HUDEP-2 (cell line): ENCODE data around the gene DEFB124.
"Not testable (repeated sequence)": the region's sequence is repeated elsewhere in the genome, so short reads cannot be mapped to it uniquely, and the experiment has no call there.

ENCODE experiments used
- DNase-seq, 76 experiments: peaks; one replicate each; lab custom pipeline; 2025; ENCODE audit not compliant: unreplicated experiment in 76 of 76; lab: John Stamatoyannopoulos, UW

Gene DEFB124

GRCh38 chr20:31490752-31491151 is 15.8 kb upstream of the DEFB124 start:
- no peak for DNase-seq

DNA sequence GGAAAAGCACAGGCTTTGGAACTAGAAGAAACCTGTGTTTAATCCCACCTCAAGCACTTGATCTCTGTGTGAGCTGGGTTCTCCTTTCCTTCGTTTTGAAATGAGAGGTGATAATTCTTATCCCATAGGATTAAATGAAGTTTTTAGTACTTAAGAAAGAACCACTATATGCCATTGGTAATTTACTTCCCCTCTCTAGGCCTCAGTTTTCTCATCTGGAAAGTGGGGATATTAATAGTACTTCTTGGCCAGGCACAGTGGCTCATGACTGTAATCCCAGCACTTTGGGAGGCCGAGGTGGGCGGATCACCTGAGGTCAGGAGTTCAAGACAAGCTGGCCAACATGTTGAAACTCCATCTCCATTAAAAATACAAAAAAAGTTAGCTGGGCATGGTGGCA is 14.2 kb upstream of the DEFB124 start:
- DNase-seq = no peak

GRCh38 chr20:31488115-31488514 is 13.2 kb upstream of the DEFB124 start:
- DNase-seq = no peak

GRCh38 chr20:31485450-31486339 is 10.8 kb upstream of the DEFB124 start:
- DNase-seq = peak in 22 of 76 experiments; percentile 6 to 61 (median 30)

DNA sequence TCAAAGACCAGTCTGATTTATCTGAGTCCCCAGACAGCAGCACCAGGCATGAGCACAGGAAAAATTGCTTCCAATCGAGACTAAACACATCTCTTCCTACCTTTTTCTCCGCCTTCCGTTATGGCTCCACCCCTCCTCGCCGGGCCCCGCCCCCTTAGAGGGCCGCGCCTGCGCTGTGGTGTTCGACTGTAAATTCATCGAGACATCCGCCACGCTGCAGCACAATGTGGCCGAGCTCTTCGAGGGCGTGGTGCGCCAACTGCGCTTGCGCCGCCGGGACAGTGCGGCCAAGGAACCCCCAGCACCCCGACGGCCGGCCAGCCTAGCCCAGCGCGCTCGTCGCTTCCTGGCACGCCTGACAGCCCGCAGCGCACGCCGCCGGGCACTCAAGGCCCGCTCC is 9.1 kb upstream of the DEFB124 start:
- DNase-seq = peak in 62 of 76 experiments; percentile 9 to 87 (median 62)

GRCh38 chr20:31476643-31477215 is 1.8 kb upstream of the DEFB124 start:
- DNase-seq = no peak

GRCh38 chr20:31476294-31476585 is 1.3 kb upstream of the DEFB124 start:
- DNase-seq = no peak

DNA sequence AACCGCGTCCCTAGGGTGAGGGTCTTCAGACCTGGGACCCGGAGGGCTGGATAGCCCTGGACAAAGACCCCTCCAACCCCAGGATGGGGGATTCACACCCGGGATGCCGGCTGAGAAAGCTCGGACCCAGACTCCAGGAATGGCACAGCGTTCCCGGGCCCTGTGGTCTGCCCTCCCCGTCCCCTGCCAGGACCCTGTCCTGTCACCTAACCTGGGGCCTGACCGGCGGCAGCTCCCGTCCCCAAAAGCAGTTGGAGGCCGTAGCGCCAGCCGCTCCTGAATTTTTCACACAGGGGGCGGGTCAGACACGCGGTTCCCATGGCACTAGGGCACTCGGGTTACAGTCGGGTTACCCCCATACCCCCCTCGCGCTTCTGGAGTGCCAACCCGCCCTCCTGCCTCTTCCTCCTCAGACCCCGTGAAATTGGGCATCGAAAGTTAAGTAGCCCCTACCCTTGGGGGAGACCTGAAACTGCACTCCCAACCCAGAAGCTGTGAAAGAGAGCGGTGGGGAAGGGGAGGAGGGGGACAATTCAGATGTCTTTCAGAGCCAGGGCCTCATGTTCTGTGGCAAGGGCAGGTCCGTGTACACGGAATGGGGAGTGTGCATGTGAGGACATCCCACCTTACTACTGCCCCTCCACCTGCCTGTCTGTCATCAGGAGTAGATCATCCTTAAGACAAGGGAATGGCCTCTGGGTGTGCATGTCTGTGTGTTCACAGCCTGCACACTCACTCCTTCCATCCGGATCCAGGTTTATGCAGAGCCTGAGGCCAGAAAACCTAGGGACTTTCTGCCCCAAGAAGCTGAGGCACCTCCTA is 756 bp upstream of the DEFB124 start:
- no peak for DNase-seq

GRCh38 chr20:31474097-31474436 is 860 bp downstream of the DEFB124 start:
- DNase-seq = no peak

GRCh38 chr20:31473331-31474096 is 1.4 kb downstream of the DEFB124 start:
- no peak for DNase-seq

GRCh38 chr20:31472395-31473330 is 2.3 kb downstream of the DEFB124 start:
- peak in 12 of 76 experiments; percentile 5 to 63 (median 30) for DNase-seq

DNA sequence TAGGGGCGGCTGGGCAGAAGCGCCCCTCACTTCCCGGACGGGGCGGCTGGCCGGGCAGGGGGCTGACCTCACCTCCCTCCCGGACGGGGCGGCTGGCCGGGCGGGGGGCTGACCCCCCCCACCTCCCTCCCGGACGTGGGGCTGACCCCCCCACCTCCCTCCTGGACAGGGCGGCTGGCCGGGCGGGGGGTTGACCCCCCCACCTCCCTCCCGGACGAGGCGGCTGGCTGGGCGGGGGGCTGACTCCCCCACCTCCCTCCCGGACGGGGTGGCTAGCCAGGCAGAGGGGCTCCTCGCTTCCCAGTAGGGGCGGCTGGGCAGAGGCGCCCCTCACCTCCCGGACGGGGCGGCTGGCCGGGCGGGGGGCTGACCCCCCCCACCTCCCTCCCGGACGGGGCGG is 4.0 kb downstream of the DEFB124 start:
- not testable (repeated sequence) for DNase-seq

GRCh38 chr20:31454361-31454760 is 20.6 kb downstream of the DEFB124 start:
- no peak for DNase-seq

- DNase-seq = no peak
Observed at GRCh38 chr20:31452575-31452974, 22.4 kb downstream of the DEFB124 start.

- no peak for DNase-seq
Observed at GRCh38 chr20:31449511-31450414, 25.2 kb downstream of the DEFB124 start.

- no peak for DNase-seq
Observed at GRCh38 chr20:31446084-31446819, 28.7 kb downstream of the DEFB124 start.

DNA sequence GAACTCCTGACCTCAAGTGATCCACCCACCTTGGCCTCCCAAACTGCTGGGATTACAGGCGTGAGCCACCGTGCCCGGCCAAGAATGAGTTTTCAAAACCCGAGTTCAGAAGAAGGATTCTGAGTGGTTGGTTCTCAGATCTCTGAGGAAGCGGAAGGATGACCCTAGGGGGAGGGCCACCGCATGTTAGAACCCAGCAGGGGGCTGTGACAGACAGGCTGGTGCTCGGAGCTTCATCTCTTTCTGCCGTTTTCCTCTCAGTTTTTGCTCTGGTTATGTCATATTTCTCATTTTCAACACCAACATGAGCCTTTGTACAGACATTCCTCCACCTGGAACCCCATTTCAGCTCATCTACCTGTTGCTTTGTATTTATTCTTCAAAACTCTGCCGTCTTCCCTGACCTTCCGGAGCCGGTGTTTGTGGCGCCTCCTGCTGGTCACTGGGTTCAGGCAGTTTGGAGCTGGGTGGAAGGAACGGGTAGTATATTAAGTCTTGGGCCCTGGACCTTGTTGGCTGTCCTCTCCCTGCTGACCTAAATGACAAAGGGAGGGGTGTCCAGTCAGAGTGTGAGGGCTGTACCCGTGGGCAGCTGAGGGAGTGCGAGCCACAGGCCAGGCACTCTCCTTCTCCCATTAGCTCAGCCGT is 34.8 kb downstream of the DEFB124 start, which contains the start of gene DEFB123:
DEFB123 (plus strand) TSS at position 621 of the 648 bp plus-strand sequence. CDS start 67 bp downstream, outside the sequence.
- peak in 5 of 76 experiments; percentile 2 to 16 (median 4) for DNase-seq
